Measurements from ENCODE around the gene SLX4IP.

The SLX4IP gene

DNA sequence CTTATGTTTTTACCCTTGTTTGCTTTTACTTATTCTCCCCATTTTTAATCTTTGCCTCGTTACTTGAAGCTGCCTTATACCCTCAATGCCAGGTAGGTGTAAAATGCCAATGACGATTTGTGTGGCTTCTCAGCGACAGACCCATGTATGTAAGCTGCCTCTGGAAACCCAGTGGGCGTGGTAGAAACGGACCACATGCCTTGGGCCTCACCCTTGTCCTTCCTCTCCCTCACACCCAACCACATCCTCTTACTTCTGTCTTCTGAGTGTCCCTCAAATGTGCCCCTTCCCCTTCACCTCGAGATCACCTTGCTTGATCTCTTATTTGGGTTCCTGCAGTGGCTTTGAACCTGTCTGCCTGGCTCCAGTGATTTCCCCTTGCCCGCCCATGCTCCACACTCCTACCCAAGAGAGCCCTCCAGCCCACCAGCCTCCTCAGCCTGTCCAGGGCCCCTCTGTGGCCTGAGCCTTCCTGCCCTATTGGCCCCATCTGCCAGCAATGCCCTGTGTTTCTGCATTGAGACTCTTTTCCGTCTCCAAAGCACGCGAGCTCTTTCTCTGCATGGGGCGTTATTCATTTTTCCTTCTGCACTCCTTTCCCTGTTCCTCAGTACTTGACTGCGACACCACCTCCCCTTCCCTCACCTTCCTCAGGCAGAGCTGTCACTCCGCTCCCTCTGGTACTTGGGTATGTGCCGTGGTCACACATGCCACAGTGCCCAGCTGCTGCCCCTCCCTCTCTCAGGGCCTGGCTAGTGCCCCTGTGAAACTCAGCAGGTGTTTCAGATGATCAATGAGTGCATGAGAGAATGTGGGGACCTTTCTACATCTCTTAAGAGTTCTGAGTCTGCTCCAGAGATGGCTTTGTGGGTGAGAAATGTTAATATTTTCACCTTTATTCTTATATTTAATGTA lies 115.4 kb downstream of the SLX4IP start:
- no peak for DNase-seq (ENCODE audit: low read depth in 2 of 2)

GRCh38 chr20:10551732-10552724 lies 116.9 kb downstream of the SLX4IP start:
- no peak for DNase-seq (ENCODE audit: low read depth in 2 of 2)

- peak in 1 of 2 donors; percentile 17 for DNase-seq (ENCODE audit: low read depth in 2 of 2)
Observed at GRCh38 chr20:10553326-10553984, 118.3 kb downstream of the SLX4IP start.

DNA sequence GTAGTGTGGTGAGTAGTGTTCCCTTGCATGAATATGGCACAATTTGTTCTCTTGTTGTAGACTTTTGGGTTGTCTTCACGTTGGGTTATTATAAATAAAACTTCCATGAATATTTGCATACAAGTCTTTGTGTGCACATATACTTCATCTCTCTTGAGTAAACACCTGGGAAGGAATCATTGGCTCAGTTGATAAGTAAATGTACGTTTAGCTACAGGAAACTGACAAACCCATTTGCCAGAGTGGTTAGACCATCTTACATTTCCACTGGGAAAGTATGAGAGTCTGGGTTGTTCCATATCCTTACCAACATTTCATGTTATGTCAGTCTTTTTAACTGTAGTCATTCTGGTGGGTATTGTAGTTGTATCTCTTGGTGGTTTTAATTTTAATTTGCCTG lies 119.2 kb downstream of the SLX4IP start:
- no peak for DNase-seq (ENCODE audit: low read depth in 2 of 2)

- no peak for DNase-seq (ENCODE audit: low read depth in 2 of 2)
Observed at GRCh38 chr20:10555393-10555792, 120.3 kb downstream of the SLX4IP start.

DNA sequence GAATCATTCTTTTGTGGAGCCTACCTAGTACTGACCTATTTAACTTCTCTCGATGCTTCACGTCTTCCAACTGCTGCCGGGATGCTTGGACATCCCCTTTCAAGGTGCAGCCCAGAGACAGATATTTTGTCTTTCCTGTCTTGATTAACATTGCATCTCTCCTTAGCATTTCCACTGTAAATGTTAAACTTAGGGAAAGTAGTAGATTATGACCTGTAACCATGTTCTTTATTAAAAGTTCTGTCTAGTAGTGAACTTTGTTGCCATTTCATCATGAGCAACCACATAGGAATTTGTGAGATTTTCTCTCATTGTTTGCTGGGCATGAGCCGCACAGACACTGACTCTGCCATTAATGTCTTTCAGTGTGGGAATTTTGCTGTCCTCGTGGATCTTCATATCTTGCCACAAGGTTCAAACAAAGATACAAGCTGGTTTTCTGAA lies 120.8 kb downstream of the SLX4IP start:
- DNase-seq (ENCODE audit: low read depth in 2 of 2), result no peak

DNA sequence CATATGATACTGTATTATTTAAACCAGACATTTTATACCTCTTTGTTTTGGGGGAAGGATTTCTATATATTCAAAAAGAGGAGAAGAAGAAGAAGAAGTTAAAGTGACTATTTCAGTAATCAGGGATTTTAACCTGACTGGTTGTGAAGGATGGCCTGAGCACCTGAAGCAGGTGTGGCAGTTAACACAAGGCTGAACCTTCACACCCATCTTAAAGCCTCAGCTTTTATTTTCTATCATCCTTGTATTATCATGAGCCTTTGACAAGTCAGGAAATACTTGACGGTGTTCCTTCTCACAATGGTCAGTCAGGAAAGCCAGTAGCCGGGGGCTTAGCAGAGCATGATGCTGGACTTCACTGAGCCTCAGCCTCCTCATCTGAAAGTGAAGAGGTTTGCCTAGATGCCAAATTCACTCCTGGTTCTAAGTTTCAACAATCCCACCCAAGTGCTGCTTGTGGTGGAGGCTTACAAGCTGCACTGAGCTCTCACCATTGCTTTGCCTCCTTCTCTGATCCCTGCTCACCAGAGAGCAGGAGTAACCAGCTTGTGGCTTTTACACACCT lies 121.5 kb downstream of the SLX4IP start:
- DNase-seq (ENCODE audit: low read depth in 2 of 2), result no peak

- no peak for DNase-seq (ENCODE audit: low read depth in 2 of 2)
Observed at GRCh38 chr20:10557685-10558084, 122.6 kb downstream of the SLX4IP start.

GRCh38 chr20:10558635-10559187 lies 123.6 kb downstream of the SLX4IP start:
- DNase-seq (ENCODE audit: low read depth in 2 of 2), result peak; percentile 5 to 7

- DNase-seq (ENCODE audit: low read depth in 2 of 2), result no peak
Observed at GRCh38 chr20:10559266-10559665, 124.2 kb downstream of the SLX4IP start.

- DNase-seq (ENCODE audit: low read depth in 2 of 2), result no peak
Observed at GRCh38 chr20:10560686-10561085, 125.6 kb downstream of the SLX4IP start.

GRCh38 chr20:10561302-10561701 lies 126.2 kb downstream of the SLX4IP start:
- no peak for DNase-seq (ENCODE audit: low read depth in 2 of 2)

DNA sequence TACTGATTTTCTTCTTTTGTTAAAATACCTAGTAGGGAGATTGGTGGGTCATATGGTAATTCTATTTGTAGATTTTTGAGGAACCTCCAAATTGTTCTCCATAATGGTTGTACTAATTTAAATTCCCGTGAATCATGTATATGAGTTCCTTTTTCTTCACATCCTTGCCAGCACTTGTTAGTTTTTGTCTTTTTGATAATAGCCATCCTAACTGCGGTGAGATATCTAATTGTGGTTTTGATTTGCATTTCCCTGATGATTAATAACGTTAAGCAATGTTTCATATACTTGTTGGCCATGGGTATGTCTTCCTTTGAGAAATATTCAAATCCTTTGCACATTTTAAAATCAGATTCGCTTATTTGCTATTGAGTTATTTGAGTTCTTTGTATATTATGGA lies 127.8 kb downstream of the SLX4IP start:
- DNase-seq (ENCODE audit: low read depth in 2 of 2), result no peak

- no peak for DNase-seq (ENCODE audit: low read depth in 2 of 2)
Observed at GRCh38 chr20:10563935-10564492, 128.9 kb downstream of the SLX4IP start.

DNA sequence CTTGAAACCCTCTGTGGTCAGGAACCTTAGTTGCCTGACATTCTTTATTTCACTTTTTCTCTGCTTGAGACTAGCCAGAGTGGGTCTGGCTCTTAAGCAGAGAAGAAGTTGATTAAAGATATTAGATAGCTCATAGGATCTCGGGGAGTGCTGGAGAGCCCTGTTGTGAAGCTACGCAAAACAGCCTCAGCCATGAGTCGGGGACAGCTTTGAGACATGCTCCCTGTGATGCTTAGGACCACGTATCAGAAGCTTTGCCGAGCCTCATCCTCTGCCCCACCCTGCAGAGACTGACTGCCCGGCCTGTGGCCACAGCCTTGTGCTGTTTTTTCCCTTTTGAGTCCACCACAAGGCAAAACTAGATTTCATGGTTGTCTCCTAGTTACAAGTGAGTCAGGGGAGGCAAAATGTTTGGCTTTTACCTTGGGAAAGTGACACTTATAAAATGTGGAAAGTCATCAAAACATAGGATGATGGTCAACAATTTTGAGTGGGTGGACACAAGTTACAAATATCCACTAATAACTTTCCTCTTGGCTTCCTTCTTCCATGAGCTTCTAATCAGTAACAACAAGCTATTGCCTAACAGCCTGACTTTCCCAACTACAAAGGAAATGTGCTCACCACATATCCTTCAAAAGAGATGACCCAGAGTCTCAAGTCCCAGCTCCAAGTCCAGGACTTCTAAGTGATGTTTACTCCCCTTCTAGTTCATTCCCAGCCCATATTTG lies 130.3 kb downstream of the SLX4IP start:
- DNase-seq (ENCODE audit: low read depth in 2 of 2), result no peak

DNA sequence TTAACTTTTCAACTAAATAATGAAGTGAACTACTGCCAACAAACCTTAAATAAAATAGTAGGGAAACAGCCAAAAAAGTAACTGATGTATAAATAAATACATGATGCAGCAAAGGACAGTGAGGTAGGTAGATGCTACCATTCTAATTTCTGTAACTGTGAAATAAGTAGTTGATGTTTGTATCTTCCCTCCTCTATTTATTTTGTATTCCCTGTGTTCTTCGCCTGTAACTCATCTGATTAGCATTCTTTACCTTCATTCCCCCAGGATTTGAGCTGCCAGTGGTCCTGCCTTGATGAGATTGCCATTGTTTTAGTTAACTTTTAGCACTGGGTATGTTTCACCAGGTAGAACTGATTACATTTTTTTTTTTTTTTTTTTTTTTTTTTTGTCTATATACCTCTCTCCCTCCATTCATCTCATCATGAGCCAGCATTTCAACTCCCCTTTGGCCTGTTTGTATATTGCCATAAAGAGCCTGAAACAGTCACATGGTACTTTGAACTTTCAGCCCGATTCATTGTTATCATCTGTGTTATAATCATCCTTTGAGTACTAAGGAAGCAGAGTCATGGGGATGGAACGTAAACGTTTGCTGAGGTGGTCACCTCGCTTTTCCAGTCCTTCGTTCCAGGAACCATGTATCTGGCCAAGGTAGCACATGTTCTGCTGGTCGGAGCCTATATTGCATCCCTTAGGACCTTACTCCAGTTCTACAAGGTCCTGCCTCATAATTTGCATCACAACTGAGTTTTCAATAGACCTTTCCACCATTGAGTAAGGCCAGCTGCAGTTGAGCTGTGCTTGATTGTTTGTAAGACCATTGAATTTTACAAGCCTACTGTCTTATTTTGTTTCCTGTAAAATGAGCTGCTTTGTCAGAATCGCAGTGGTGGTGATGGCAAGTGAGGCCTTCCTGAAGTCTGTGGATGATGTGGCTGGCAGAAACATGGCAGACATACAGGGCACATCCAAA lies 131.1 kb downstream of the SLX4IP start:
- no peak for DNase-seq (ENCODE audit: low read depth in 2 of 2)

GRCh38 chr20:10568032-10568431 lies 132.9 kb downstream of the SLX4IP start:
- no peak for DNase-seq (ENCODE audit: low read depth in 2 of 2)

DNA sequence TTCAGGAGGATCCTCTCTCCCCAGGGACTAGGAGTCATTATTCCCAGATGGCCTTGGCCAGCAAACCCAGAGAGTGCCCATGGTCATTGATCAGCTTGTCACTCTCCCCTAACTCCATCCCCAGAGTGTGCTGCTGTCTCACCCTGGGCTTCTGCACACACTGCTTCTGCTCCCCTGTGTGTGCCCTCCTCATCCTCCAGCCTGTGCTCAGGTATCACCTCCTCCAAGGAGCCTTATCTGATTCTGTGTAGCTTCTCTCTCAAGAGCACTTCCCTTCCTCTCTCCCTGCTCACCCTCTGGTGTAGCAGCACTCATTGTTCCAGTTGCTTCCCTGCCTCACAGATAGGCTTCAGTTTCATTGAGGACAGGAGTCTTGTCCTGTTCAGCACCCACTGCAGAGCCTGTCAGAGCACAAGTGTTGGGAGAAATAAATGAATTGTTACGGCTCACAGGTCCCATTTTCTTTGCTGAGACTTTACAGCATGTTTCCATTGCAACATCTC lies 136.3 kb downstream of the SLX4IP start:
- no peak for DNase-seq (ENCODE audit: low read depth in 2 of 2)

DNA sequence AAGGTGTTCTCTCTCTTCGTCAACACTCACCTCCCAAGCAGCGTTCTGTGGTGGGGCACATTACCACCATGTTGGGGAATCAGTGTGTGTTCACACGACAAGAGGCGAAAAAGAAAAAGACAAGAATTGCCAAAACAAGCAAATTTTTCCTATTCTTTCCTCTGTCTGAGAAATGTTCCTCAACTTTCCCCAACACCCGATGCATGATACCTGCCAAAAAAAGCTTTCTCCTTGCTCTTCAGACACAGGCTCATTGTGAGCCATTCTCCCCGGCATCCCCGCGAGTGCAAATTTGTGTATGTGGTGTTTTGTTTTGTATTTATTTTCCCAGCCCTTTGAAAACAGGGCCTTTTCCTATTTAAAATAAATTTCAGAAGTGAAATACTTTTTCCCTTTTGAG lies 137.7 kb downstream of the SLX4IP start:
- no peak for DNase-seq (ENCODE audit: low read depth in 2 of 2)
